Epidermal melanocyte (primary cell): Measurements from ENCODE around the gene SUN5.

ENCODE experiments used
- DNase-seq: peaks from one replicate; pipeline ENCODE4 v3.0.0; 2011; ENCODE audit warnings: low spot score; ENCODE audit not compliant: insufficient read length

The SUN5 gene

GRCh38 chr20:33014336-33015113, 10.3 kb upstream of the SUN5 start:
- no peak for DNase-seq

GRCh38 chr20:33013701-33014326, 9.6 kb upstream of the SUN5 start:
- no peak for DNase-seq

GRCh38 chr20:33012327-33013189, 8.3 kb upstream of the SUN5 start:
- DNase-seq: no peak

- DNase-seq: no peak
Measured at GRCh38 chr20:33010674-33011449, 6.6 kb upstream of the SUN5 start.

GRCh38 chr20:33010133-33010504, 5.9 kb upstream of the SUN5 start:
- no peak for DNase-seq

- no peak for DNase-seq
Measured at GRCh38 chr20:33009214-33010132, 5.2 kb upstream of the SUN5 start.

- DNase-seq: no peak
Measured at GRCh38 chr20:33008336-33009213, 4.3 kb upstream of the SUN5 start.

- DNase-seq: no peak
Measured at GRCh38 chr20:33007376-33008335, 3.4 kb upstream of the SUN5 start, which contains the start of gene BPIFB2. BPIFB2 (plus strand) TSS chr20:33007704; CDS start chr20:33008575, 871 bp downstream.

GRCh38 chr20:33006776-33007375, 2.6 kb upstream of the SUN5 start:
- DNase-seq: no peak

- no peak for DNase-seq
Measured at GRCh38 chr20:33005908-33006775, 1.9 kb upstream of the SUN5 start.

GRCh38 chr20:33005132-33005566, 916 bp upstream of the SUN5 start:
- no peak for DNase-seq

GRCh38 chr20:33002087-33002808, 2.0 kb downstream of the SUN5 start:
- no peak for DNase-seq

GRCh38 chr20:33000802-33001466, 3.3 kb downstream of the SUN5 start:
- DNase-seq: no peak

- no peak for DNase-seq
Measured at GRCh38 chr20:32999603-33000250, 4.5 kb downstream of the SUN5 start.

GRCh38 chr20:32997431-32997830, 6.8 kb downstream of the SUN5 start:
- no peak for DNase-seq
